Osteocyte (in vitro differentiated cells): ENCODE measurements around the gene NPTX1. TPM values are rescaled to one million over a fixed set of nuclear protein-coding genes. Genes with fewer than 3 reads are reported as not detected.

Source experiments
- DNase-seq: peaks from one replicate; pipeline ENCODE4 v3.0.0; 2021; ENCODE audit warnings: mixed read lengths; ENCODE audit not compliant: unreplicated experiment; ENCODE audit errors: extremely low spot score
- H3K27ac Mint-ChIP-seq: one replicate; pipeline ENCODE4 v1.8.0; 2021; ENCODE audit warnings: mild to moderate bottlenecking, mixed read lengths; ENCODE audit not compliant: unreplicated experiment
- H3K27me3 Mint-ChIP-seq: one replicate; pipeline ENCODE4 v1.8.0; 2021; ENCODE audit warnings: mixed read lengths; ENCODE audit not compliant: unreplicated experiment
- H3K36me3 Mint-ChIP-seq: one replicate; pipeline ENCODE4 v1.8.0; 2021; ENCODE audit warnings: mixed read lengths; ENCODE audit not compliant: unreplicated experiment
- H3K4me1 Mint-ChIP-seq: one replicate; pipeline ENCODE4 v1.8.0; 2021; ENCODE audit warnings: mixed read lengths; ENCODE audit not compliant: unreplicated experiment
- H3K4me3 Mint-ChIP-seq: one replicate; pipeline ENCODE4 v1.8.0; 2021; ENCODE audit warnings: mild to moderate bottlenecking, moderate library complexity, mixed read lengths; ENCODE audit not compliant: unreplicated experiment
- H3K9me3 Mint-ChIP-seq: one replicate; pipeline ENCODE4 v1.8.0; 2021; ENCODE audit warnings: mixed read lengths; ENCODE audit not compliant: unreplicated experiment
- CTCF ChIP-seq: fragments of 200-600 bp; sonication (generic); IDR thresholded peaks from 2 replicates; pipeline ENCODE4 v1.5.0; 2021; ENCODE audit warnings: antibody characterized with exemption, mild to moderate bottlenecking, moderate library complexity
- total RNA-seq: library from RNA; stranded (reverse); gene quantifications from 2 replicates; pipeline ENCODE4 v1.2.1, GENCODE V29; 2021

The NPTX1 gene
- total RNA-seq, 1 donor from 2014 or later: 2.8 TPM

DNA sequence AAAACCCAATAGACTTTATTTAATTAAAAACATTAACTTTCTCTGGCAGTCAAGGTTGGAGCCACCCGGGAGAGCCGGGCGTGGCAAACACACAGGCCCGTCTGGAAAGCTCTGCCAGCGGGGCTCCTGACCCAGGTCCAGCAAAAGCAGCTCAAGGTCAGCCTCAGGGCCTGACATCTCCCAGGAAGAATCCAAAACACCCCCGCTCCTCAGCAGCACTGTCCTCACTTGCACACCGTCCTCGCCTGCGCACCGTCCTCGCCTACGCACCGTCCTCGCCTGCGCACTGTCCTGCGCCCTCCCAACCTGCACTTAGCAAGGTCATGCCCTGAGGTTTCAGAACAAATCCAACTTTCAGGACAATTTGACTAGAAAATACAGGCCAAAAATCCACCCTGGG, 36.8 kb upstream of the NPTX1 start:
- no peak for DNase-seq
- Mint-ChIP-seq H3K4me1 (peaks cover 23% of the 10 kb centered on the region), H3K27me3 (no peaks in the 10 kb centered on the region), H3K36me3 (no peaks in the 10 kb centered on the region), H3K4me3 (no peak overlapping the region), H3K27ac (no peak overlapping the region), H3K9me3 (no peaks in the 10 kb centered on the region)
- TF ChIP-seq CTCF: no peak

DNA sequence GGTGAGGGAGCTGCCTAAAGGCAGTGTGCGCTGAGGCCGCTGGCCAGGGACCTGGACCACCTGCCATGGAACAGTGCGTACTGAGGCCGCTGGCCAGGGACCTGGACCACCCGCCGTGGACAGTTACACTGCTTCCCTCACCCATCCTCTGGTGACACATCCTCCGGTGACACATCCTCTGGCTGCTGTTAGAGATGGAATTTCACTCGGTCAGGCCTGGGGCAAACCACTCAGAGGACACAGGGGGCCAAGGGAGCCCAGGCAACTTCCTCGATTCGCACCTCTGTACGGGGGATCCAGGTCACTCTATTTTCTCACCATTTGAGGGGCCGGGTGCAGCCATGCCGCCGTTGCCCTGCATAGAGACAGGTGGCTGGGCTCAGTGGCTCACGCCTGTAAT, 35.8 kb upstream of the NPTX1 start:
- no peak for TF ChIP-seq CTCF
- no peak for DNase-seq
- Mint-ChIP-seq H3K4me3 (no peak overlapping the region), H3K9me3 (no peaks in the 10 kb centered on the region), H3K27me3 (no peaks in the 10 kb centered on the region), H3K27ac (no peak overlapping the region), H3K4me1 (peaks cover 23% of the 10 kb centered on the region), H3K36me3 (no peaks in the 10 kb centered on the region)

DNA sequence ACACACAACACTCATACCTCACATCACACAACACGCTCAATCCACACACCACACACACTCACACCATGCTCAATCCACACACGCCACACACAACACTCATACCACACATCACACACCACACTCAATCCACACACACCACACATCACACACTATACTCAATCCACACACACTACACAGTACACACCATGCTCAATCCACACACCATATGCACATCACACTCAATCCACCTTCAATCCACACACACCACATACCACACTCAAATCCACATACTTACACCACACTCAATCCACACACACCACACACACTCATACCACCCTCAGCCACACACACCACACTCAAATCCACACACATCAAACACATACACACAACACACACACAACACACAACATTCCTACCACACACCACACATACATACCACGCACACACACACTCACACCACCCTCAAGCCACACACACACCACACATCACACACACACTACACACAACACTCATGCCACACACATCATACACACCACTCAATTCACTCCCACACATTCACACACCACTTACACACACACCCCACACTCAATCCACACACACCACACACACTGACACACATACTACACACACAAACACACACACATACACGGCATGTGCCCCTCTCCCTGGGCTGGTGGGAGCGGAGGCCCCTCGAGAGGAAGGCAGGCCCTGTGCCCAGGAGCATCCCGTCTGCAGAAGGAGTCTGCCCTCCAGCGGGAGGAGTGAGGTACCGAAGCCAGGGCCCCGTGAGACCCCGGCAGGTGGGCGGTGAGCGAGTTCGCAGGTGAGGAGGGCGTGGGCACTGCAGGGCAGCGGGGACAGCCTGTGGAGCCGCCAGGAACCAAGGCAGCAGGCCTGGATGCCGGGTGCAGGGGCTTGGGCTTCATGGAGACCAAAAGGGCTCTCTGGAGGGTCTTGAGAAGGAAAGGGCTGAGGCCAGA, 35.1 kb upstream of the NPTX1 start:
- no peaks in the 10 kb centered on the region for H3K9me3 Mint-ChIP-seq
- no peak overlapping the region for H3K4me3 Mint-ChIP-seq
- no peak overlapping the region for H3K27ac Mint-ChIP-seq
- H3K4me1 Mint-ChIP-seq: peaks cover 23% of the 10 kb centered on the region
- TF ChIP-seq CTCF: no peak
- no peak for DNase-seq
- H3K27me3 Mint-ChIP-seq: no peaks in the 10 kb centered on the region
- no peaks in the 10 kb centered on the region for H3K36me3 Mint-ChIP-seq

DNA sequence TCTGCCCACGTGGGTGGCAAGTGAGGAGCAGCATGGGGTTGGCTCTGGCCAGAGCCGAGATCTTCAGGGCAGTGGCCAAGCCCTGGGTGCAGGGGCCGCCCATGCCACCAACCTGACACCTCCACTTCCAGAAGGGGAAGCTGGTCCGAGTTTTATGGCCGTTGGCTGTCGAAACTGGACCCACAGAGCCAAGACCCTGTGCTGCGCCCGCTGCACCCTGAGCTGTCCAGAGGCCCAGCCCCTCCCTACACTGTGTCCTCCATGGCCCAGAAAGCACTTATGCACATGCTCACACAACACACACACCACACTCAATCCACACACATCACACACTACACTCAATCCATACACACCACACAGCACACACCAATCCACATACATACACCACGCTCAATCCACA, 34.4 kb upstream of the NPTX1 start:
- no peak for DNase-seq
- Mint-ChIP-seq H3K27ac (no peak overlapping the region), H3K4me1 (peaks cover 23% of the 10 kb centered on the region), H3K4me3 (no peak overlapping the region), H3K27me3 (no peaks in the 10 kb centered on the region), H3K36me3 (no peaks in the 10 kb centered on the region), H3K9me3 (no peaks in the 10 kb centered on the region)
- no peak for TF ChIP-seq CTCF

DNA sequence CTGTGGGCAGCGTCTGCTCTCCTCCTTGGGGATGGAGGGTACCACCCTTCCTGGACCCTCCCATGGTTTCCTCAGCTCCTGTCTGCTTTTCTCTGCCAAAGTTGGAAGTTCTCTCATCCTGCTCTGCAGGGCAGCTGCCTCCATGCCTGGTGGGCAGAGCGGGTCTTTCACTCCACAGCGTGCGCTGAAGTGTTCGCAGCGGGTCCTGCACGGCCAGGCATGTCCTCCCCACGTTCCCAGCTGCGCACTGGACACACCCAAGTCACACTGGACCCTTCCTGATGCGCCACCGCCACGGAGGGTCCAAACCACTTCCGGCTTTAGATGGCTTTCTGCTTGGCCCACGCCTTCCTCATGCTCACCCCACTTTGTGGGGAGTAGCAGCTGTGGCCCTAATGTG, 33.7 kb upstream of the NPTX1 start:
- Mint-ChIP-seq H3K27ac (no peak overlapping the region), H3K27me3 (no peaks in the 10 kb centered on the region), H3K4me3 (no peak overlapping the region), H3K9me3 (no peaks in the 10 kb centered on the region), H3K36me3 (no peaks in the 10 kb centered on the region), H3K4me1 (peaks cover 27% of the 10 kb centered on the region)
- no peak for DNase-seq
- no peak for TF ChIP-seq CTCF
